Sigmoid colon (tissue), 7 donors: Measurements from ENCODE around the gene MOB1A. TPM values are rescaled to one million over a fixed set of nuclear protein-coding genes. Genes with fewer than 3 reads are reported as not detected.

Experiments
- DNase-seq: peaks from one replicate; pipeline ENCODE4 v3.0.0-alpha.2; 2019
- H3K27ac ChIP-seq, 4 donors: fragments of 200-600 bp; sonication (generic); one replicate each; pipeline ENCODE4 v1.5.1; 2016 to 2019; ENCODE audit warnings: mild to moderate bottlenecking in 1 of 4
- H3K27me3 ChIP-seq, 3 donors: fragments of 200-600 bp; sonication (generic); one replicate each; pipeline ENCODE4 v1.5.1; 2019; ENCODE audit warnings: mild to moderate bottlenecking in 1 of 3
- H3K36me3 ChIP-seq, 4 donors: fragments of 200-600 bp; sonication (generic); one replicate each; pipeline ENCODE4 v1.5.1; 2016 to 2019
- H3K4me1 ChIP-seq, 4 donors: fragments of 200-600 bp; sonication (generic); one replicate each; pipeline ENCODE4 v1.5.1; 2017 to 2019
- H3K4me3 ChIP-seq, 4 donors: fragments of 200-600 bp; sonication (generic); one replicate each; pipeline ENCODE4 v1.5.1; 2017 to 2019; ENCODE audit warnings: mild to moderate bottlenecking in 2 of 4, moderate library complexity in 1 of 4
- H3K9me3 ChIP-seq, 4 donors: fragments of 200-600 bp in 3 of 4; sonication (generic) in 3 of 4; one replicate each; pipeline versions ENCODE4 v1.5.1 to v1.6.1; 2013 to 2019
- CTCF ChIP-seq, 4 experiments: fragments of 450-650 bp in 3 of 4; fragments of 200-600 bp in 1 of 4; IDR thresholded peaks; one replicate each; pipeline ENCODE4 v1.5.1; 2016 to 2019; ENCODE audit warnings: antibody characterized with exemption in 4 of 4, mild to moderate bottlenecking in 3 of 4, moderate library complexity in 2 of 4
- EP300 ChIP-seq, 4 donors: sonication (generic); formaldehyde crosslinking; IDR thresholded peaks; one replicate each; pipeline ENCODE4 v1.6.1; 2017; ENCODE audit warnings: antibody characterized with exemption in 4 of 4
- POLR2A ChIP-seq, 2 donors: fragments of 450-650 bp; IDR thresholded peaks; one replicate each; pipeline ENCODE4 v1.6.1; 2016; ENCODE audit warnings: antibody characterized with exemption in 2 of 2, mild to moderate bottlenecking in 2 of 2, moderate library complexity in 2 of 2
- POLR2AphosphoS5 ChIP-seq, 4 donors: sonication (generic); formaldehyde crosslinking; IDR thresholded peaks; one replicate each; pipeline ENCODE4 v1.6.1; 2017; ENCODE audit warnings: antibody characterized with exemption in 4 of 4
- WGBS, 2 donors: extraction: QIAGEN DNeasy Blood & Tissue Kit; methylation state at CpG; one replicate each; pipeline ENCODE4 v1.1.7; 2013; 5-methylcytosine and 5-hydroxymethylcytosine counted together
- intact Hi-C: fragments of 100-400 bp; cut with DNase I; formaldehyde crosslinking; loops from one replicate; pipeline ENCODE4 v1.15.1; 2023
- polyA plus RNA-seq, 3 donors: library from polyadenylated mRNA; stranded (reverse); fragments of 200-250 nt; gene quantifications; one replicate each; pipeline ENCODE4 v1.2.3, GENCODE V29; 2013
- total RNA-seq, 4 donors: library from RNA; depleted of rRNA; stranded (reverse); fragments of >200 nt; gene quantifications; one replicate each; pipeline ENCODE4 v1.1.0, GENCODE V29; 2016
- donor health status: healthy with polysubstance abuse.
- donor health status: Bipolar disorder and iron deficiency.
- donor health status: healthy.

MOB1A gene
- total and polyA plus RNA-seq, 7 donors, result 51.1 to 108 (median 85.1) TPM

DNA sequence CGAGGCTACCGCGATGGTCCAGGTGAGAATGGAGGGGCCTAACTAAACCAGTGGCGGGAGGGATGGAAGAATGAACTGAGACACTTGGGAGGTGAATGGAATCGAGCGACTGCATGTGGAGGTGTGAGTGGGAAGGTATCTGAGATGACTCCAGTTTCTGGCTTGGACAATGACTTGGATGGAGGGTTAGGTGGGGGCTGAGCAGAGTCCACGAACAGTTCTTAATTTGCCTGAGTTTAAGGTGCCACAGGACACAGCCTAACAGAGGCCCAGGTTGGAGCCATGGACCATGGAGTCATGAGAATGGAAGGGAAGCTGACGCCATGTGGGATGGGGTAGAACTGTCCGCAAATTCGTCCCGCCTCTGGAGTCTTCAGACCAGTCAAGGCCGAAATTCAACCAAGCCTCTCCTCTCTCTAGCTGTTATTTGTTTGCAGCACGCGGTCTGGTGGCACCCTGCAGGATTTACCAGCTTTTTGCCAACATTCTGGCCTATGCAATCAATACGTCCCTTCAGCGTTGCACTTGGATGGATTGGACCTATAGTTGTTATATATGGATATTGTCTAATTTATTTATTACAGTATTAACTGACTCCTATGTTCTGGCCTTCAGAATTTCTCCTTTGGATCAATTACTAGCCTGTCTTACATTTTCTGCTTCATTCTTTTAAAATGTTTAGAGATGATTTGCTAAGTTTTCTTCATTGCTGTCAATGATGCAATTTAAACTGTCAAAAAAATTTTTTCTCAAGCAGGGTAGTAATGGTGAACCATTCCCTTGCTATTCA lies 30.0 kb downstream of the MOB1A start:
- DNase-seq, result no peak
- H3K4me1 ChIP-seq, result peaks cover 0 to 31% (median 23%) of the 10 kb centered on the region in 4 donors
- peaks cover 0 to 31% (median 0%) of the 10 kb centered on the region in 4 donors for H3K36me3 ChIP-seq
- peak overlapping the region; percentile 76 to 83 (median 78) for H3K27ac ChIP-seq
- WGBS, 2 donors, result 58 to 76% methylated on average over 16 of the region's 16 CpGs
- intact Hi-C loops, result loop anchor here (1.0 to 2.0 kb wide), 2 partner anchors 28 to 30 kb away; partner anchors contain the start of gene MOB1A
- H3K27me3 ChIP-seq, result no peaks in the 10 kb centered on the region
- H3K9me3 ChIP-seq, result no peaks in the 10 kb centered on the region
- H3K4me3 ChIP-seq, result peak overlapping the region; percentile 68 to 95 (median 84)
- no peak for TF ChIP-seq POLR2A (IDR thresholded peaks at IDR 0.05)
- TF ChIP-seq POLR2AphosphoS5 (IDR thresholded peaks at IDR 0.05), result no peak
- no peak for TF ChIP-seq CTCF (IDR thresholded peaks at IDR 0.05)
- TF ChIP-seq EP300 (IDR thresholded peaks at IDR 0.05), result no peak

DNA sequence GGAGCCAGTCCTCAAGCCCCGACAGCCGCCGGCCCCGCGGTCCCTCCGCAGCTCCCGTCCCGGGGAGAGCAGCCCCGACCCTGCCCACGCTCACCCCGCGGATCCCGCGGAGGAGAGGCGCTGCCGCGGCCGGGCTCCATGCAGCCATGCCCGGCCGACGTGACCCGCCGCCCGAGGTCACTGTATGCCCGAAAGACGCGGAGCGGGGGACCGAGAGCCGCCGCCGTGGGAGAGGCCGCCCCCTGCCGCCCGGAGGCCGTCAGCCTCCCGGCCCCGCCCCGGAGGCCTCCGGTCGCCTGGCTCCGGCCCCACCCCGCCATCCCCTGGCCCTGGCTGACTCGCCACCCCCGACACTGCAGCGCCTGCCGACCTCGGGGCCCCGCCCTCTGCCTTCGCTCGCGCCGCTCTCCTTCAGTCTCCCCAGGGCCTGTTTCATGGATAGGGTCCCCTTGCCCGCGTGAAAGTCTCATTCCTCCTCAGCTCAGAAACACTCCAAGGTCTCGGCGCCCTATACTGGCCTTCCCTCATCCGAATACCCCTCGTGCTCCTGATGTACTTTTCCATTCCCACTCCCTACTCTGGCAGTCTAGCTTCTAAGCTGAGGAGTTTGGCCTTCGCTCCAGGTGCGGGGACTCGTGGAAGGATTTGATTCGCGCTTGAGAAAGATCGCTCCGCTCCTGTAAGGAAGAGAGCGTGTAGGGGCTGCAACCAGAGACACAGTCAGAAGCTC lies 30.8 kb downstream of the MOB1A start, which contains the start of gene BOLA3:
TSS of gene BOLA3 (minus strand) at position 186 of the 730 bp plus-strand sequence. CDS start at position 148, 38 bp downstream.
- 2 to 9% methylated on average over 67 of the region's 67 CpGs for WGBS, 2 donors

GRCh38 chr2:74146929-74147726 lies 31.6 kb downstream of the MOB1A start:
- Histone ChIP-seq H3K9me3 (no peaks in the 10 kb centered on the region), H3K4me3 (peak overlapping the region; percentile 68 to 95 (median 84)), H3K36me3 (peaks cover 0 to 25% (median under 1%) of the 10 kb centered on the region in 4 donors), H3K4me1 (peaks cover 0 to 31% (median 23%) of the 10 kb centered on the region in 4 donors), H3K27ac (peak overlapping the region; percentile 76 to 83 (median 78)), H3K27me3 (no peaks in the 10 kb centered on the region)
- intact Hi-C loops, result no loop called here
- TF ChIP-seq EP300 (IDR thresholded peaks at IDR 0.05) (no peak), POLR2A (IDR thresholded peaks at IDR 0.05) (no peak), CTCF (IDR thresholded peaks at IDR 0.05) (no peak), POLR2AphosphoS5 (IDR thresholded peaks at IDR 0.05) (no peak)
- DNase-seq, result no peak
- 3 to 8% methylated on average over 29 of the region's 29 CpGs for WGBS, 2 donors

More for the DNA sequence above, 30.8 kb downstream of the MOB1A start, which contains the start of gene BOLA3:
- TF ChIP-seq POLR2AphosphoS5 (IDR thresholded peaks at IDR 0.05), result peak in 1 of 4 donors; percentile 35
- no peak for TF ChIP-seq EP300 (IDR thresholded peaks at IDR 0.05)
- TF ChIP-seq CTCF (IDR thresholded peaks at IDR 0.05), result peak in 1 of 4 experiments; percentile 65
- no peak for TF ChIP-seq POLR2A (IDR thresholded peaks at IDR 0.05)
- Histone ChIP-seq H3K4me1 (peaks cover 0 to 31% (median 23%) of the 10 kb centered on the region in 4 donors), H3K27ac (peak within 1 kb of the TSS; percentile 76 to 83 (median 78)), H3K4me3 (peak within 1 kb of the TSS; percentile 68 to 95 (median 84)), H3K36me3 (peaks cover 0 to 25% (median 0%) of the 10 kb centered on the region in 4 donors), H3K9me3 (no peaks in the 10 kb centered on the region), H3K27me3 (no peaks in the 10 kb centered on the region)
- DNase-seq, result peak; percentile 91
- intact Hi-C loops, result loop anchor here (1.0 to 2.0 kb wide), 2 partner anchors 28 to 31 kb away; partner anchors contain the start of gene MOB1A

- Histone ChIP-seq H3K27me3 (no peaks in the 10 kb centered on the region), H3K4me3 (no peak overlapping the region), H3K9me3 (no peaks in the 10 kb centered on the region), H3K4me1 (peaks cover 0 to 23% (median 16%) of the 10 kb centered on the region in 4 donors), H3K27ac (no peak overlapping the region), H3K36me3 (peaks cover 0 to 33% (median 4%) of the 10 kb centered on the region in 4 donors)
- no peak for DNase-seq
- WGBS, 2 donors, result 79 to 82% methylated on average over 6 of the region's 6 CpGs
- intact Hi-C loops, result no loop called here
- no peak for TF ChIP-seq POLR2A (IDR thresholded peaks at IDR 0.05)
- TF ChIP-seq EP300 (IDR thresholded peaks at IDR 0.05), result no peak
- no peak for TF ChIP-seq CTCF (IDR thresholded peaks at IDR 0.05)
- no peak for TF ChIP-seq POLR2AphosphoS5 (IDR thresholded peaks at IDR 0.05)
Observed at GRCh38 chr2:74142340-74142739, 36.3 kb downstream of the MOB1A start.
